ENCODE results near the gene WASHC4.

DNA sequence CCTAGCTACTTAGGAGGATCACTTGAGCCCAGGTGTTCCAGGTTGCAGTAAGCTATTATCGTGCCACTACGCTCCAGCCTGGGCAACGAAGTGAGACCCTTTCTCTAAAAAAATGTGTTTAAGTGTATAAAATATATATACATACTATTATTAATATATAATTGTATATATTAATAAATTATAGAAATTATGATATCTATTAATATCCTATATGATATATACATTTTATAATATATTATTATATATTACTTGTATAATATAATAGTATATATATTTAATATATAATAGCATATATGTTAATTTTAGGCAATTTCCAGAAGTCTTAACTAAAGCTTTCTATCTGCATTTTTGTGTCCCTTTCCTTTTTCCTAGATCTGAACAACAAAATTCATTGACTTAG lies 35.5 kb upstream of the WASHC4 start:
- TF ChIP-seq CTCF (IDR thresholded peaks at IDR 0.05; ENCODE audit: low read depth, low read length, missing input control) (no peak), YY1 (IDR thresholded peaks at IDR 0.05) (no peak), TAF1 (conservative IDR thresholded peaks at IDR 0.05) (no peak), RXRA (IDR thresholded peaks at IDR 0.05) (no peak)
- TF ChIP-seq, protein P1, sequence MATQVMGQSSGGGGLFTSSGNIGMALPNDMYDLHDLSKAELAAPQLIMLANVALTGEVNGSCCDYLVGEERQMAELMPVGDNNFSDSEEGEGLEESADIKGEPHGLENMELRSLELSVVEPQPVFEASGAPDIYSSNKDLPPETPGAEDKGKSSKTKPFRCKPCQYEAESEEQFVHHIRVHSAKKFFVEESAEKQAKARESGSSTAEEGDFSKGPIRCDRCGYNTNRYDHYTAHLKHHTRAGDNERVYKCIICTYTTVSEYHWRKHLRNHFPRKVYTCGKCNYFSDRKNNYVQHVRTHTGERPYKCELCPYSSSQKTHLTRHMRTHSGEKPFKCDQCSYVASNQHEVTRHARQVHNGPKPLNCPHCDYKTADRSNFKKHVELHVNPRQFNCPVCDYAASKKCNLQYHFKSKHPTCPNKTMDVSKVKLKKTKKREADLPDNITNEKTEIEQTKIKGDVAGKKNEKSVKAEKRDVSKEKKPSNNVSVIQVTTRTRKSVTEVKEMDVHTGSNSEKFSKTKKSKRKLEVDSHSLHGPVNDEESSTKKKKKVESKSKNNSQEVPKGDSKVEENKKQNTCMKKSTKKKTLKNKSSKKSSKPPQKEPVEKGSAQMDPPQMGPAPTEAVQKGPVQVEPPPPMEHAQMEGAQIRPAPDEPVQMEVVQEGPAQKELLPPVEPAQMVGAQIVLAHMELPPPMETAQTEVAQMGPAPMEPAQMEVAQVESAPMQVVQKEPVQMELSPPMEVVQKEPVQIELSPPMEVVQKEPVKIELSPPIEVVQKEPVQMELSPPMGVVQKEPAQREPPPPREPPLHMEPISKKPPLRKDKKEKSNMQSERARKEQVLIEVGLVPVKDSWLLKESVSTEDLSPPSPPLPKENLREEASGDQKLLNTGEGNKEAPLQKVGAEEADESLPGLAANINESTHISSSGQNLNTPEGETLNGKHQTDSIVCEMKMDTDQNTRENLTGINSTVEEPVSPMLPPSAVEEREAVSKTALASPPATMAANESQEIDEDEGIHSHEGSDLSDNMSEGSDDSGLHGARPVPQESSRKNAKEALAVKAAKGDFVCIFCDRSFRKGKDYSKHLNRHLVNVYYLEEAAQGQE (IDR thresholded peaks at IDR 0.05): no peak
